DMS79 (cell line): Measurements from ENCODE around the gene SEPTIN12.

ENCODE experiments used
- DNase-seq: peaks from one replicate; lab custom pipeline; 2025; lab: John Stamatoyannopoulos, UW

The SEPTIN12 gene

DNA sequence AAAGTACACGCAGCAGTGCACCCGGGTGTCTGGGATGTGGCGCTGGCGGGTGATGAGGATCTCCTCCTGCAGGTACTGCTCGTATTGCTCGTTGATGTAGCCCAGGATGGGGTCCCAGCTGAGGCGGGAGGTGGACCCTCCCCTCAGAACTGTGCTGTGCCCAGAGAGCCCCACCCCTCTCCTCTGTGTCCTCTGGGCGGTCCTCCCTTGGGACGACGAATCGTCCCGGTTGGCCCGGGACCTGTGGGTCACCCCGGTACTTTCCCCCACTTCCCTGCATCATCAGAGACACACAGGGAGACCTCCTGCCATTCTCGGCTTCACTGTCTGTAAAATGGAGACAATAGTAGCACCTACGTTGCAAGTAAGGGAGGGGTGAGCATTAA, 4.2 kb downstream of the SEPTIN12 start:
- DNase-seq, result no peak

DNA sequence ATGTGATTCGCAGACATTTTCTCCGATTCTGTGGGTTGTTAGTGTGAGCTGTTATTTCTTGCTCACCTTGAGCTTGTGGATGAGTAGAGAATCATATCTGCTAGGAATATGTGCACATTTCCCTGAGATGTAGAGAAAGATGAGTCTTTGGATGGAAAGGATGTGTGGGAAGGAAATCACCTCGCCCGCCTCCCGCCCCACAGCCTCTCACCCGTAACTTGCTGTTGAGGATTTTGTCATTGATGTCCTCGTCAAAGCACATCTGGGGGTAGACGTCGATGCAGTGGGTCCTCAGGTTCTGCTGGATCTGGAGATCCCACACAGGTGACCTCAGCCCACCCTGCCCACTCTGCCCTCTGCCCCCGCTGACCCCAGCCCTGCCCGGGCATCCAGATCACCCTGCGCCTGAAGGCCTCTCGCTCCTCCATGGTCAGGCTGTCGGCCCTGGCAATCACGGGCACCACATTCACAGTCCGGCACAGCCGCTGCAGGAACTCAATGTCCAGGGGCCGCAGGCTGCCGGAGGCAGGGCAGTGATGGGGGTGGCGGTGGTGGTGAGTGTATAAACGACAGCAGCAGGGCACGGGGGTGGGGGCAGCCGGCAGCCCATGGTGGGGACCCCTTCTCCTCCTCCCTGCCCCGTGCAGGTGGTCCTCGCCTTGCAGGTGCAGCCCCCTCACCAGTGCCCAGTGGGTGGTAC, 4.7 kb downstream of the SEPTIN12 start:
- DNase-seq, result no peak

DNA sequence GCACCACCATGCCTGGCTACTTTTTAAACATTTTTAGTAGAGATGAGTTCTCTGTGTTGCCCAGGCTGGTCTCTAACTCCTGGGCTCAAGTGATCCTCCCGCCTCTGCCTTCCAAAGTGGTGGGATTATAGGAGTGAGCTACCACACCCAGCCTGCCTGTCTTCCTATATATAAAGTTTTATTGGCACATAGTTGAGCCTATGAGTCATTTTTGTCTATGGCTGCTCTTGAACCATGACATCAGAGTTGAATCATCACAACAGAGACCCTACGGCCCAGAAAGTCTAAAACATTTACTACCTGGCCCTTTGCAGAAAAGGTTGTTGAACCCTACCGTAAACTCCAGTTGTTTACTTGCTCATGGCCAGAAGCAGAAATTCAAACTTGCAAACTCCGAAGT, 7.9 kb downstream of the SEPTIN12 start:
- no peak for DNase-seq

DNA sequence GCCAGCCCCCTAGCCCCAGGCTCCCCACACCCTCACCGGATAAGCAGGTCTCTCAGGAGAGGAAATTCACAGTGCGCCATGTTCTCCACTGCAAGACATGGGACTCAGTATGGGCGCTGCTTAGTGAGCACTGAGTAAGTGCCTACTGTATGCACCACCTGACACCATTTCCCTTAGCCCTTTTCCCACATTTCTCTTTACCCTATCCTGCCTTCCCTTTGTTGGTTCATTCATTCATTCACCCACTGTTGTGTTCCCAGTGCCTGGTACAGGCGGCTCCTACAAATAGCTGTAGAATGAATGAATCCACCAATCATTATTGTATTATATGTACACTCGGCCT, 10.1 kb downstream of the SEPTIN12 start:
- no peak for DNase-seq

DNA sequence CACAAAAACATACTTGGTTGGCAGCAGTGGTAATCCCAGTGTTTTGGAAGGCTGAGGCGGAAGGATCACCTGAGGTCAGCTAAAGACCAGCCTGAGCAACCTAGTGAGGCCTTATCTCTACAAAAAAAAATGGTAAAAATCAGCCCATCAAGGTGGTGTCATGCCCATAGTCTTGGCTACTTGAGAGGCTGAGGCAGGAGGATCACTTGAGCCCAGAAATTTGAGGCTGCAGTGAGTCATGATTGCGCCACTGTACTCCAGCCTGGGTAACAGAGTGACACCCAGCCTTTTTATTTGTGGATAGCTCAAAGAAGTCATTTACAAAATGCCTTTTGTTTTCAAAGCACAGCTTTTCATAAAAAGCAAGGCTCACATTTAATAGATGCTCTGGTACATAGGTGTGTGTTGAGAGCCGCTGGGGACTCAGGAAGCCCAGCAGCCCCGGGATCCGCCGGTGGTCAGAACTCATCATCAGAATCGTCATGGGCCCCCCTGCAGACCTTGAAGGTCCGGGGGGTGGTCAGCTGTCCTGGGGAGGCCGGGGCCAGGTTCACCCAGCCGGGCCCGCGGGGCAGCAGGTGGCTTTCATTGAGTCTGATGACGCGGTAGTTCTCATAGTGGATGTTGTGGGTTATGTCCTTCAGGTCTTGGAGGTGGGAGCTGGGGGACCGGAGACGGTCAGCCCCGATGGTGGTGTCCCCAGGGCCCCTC, 10.7 kb downstream of the SEPTIN12 start:
- no peak for DNase-seq

DNA sequence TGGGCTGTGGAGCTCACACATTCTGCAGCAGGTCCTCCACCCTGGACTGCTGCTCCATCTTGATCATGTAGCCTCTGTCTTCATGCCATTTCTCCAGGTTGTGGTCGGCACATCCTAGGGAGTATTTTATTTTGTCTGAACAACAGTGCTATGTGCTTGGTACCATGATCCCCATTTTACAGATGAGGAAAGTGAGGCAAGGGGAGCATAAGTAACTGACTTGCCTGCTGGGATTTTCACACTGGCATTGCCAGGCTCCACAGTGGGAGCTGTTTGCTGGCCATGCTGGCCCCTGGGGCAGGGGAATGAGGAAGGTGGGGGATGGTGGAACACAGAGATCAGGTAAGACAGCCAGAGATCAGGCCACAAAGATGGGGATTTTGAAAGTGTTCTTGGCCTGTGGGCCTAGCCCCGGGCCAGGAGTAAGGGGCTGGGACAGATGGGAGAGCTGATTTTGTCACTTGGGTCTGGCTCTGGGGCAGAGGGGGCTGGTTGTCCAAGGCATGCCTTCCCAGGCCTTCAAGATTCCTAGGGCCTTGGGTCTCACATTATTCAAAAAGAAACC, 11.9 kb downstream of the SEPTIN12 start:
- DNase-seq, result no peak

DNA sequence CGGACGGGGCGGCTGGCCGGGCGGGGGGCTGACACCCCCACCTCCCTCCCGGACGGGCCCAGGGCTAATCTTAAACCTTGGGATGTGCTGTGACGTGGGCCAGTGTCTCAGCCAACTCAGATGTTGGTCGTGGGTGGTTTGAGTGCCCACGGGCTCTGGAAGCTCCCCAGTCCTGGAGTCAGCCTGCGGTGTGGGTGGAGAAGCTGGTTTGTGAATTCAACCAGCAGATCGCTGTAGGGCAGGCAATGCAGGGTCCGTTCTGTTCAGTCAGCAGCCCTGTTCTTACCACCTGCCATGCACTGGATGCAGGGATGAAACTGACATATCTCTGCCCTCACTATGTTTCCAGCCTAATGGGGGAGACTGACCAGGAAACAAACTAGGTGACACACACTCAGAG, 13.1 kb downstream of the SEPTIN12 start:
- DNase-seq, result no peak

DNA sequence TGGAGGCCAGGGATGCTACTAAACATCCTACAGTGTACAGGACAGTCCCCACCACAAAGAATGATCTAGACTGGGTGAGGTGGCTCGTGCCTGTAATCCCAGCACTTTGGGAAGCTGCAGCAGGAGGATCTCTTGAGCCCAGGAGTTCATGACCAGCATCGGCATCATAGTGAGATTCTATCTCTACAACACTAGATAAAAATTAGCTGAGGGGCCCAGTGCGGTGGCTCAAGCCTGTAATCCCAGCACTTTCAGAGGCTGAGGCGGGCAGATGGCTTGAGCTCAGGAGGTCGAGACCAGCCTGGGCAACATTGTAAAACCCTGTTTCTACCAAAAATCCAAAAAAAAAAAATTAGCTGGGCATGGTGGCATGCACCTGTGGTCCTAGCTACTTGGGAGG, 15.8 kb downstream of the SEPTIN12 start:
- DNase-seq, result no peak

DNA sequence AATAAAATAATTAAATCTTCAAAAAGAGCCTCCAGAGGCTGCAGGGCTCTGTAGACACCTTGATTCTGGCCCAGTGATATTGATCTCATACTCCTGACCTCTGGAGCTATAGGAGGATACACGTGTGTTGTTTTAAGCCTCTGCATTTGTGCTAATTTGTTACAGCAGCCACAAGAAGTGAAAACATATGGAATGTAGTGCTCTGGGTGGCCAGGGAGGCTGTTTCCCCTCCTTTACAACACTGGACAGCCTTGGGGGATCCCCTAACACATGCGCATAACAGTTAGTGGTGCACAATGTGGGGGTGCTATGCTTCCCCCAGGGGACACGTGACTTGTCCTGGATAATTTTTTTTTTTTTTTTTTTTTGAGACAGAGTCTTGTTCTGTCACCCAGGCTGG, 16.5 kb downstream of the SEPTIN12 start:
- no peak for DNase-seq

DNA sequence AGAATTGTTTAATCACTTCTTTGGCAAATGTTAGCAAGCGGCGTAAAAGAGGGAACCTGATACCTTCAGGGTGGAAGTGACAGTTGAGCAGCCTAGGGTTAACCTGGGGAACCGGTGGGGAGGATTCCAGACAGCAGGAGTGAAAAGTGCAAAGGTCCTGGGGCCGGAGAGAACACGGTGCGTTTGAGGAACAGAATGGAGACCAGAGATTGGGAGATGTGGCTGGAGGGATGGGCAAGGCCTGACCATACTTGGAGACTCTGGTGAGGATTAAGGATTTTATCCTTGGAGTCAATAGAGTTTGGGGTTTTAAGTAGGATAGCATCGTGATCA, 18.9 kb downstream of the SEPTIN12 start:
- no peak for DNase-seq

DNA sequence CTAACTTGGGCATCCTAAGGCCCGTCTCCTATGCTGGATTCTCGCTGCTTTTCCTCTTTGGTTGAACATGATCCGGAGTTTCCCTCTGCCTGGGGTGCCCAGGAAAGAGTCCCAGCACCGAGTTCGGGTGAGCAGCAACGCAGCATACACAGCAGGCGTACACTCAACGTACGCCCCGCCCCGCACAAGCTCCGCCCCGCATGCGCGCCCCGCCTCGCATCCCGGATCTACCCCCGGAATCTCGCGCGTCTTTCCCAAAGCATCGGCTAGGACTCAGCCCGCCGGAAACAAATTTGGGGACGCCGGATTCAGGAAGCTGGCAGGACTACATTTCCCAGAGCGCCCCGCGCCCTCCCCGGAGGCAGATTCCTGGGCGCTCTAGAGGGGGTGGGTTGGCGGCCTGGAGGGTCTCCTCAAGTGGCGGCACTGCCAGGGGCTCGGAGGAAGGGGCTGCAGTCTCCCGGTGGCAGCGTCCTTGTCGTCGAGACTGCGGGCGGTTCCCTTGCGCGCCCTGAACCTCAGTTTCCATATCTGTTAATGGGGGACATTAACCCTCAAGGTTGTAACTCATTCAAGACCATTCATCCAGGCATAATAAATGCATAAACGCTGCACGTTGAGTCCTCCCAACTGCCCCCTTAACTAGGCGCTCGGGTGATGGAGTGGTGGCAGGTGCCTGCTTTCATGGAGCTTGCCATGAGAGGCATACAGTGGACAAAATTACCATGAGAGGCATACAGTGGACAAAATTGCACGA, 19.4 kb downstream of the SEPTIN12 start:
- peak; percentile 84 for DNase-seq

DNA sequence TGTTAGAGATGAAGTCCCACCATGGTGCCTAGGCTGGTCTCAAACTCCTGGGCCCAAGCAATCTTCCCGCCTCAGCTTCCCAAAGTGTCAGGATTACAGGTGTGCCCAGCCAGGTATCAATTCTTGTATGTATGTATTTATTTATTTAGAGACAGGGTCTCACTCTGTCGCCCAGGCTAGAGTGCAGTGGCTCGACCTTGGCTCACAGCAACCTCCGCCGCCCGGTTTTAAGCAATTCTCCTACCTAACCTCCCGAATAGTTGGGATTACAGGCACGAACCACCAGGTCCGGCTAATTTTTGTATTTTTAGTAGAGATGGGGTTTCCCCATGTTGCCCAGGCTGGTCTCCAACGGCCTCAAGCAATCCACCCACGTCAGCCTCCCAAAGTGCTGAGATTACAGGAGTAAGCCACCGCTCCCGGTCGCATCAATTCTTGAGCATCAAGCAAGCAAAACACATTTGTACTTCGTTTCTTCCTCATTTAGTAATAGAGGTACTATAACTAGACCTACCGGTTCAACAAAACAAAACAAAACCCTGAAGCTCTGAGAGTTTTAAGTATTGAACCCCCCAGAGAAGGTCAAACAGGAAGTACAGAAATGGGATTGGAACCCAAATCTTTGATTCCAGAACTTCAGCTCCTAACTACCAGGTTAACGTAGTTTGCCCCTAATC, 20.1 kb downstream of the SEPTIN12 start:
- DNase-seq, result no peak

DNA sequence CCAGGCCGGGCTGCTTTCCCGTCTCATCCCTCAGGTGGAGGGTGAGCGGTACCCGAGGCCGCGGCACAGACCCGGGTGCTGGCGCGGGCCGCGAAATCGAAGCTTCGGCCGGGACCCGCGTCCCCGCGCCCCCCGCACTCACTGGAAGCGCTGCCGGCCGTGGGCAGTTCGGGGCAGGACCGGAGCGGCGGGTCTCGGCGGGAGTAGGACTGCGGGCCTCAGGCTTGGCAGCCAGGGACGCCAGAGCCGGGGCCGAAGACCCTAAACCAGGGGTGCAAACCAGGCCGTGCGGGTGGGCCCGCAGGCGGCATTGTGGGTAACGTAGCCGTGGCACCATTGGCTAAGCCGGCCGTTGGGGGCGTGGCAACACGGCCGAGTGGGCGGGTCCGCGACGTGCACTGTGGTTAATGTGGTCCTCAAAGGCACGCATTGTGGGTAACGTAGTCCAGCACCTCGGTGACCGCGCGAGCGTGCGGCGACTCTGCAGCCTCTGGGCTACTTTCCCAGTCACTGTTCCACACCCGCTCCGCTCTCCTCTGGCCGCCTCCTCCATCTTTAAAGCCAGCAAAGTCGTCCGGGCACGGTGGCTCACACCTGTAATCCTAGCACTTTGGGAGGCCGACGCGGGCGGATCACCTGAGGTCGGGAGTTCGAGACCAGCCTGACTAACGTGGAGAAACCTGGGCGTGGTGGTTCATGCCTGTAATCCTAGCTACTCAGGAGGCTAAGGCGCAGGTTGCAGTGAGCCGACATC, 21.1 kb downstream of the SEPTIN12 start, which contains the start of gene ZNF500:
Gene ZNF500, minus strand, starts transcription at position 288 of the 754 bp plus-strand sequence. CDS start 1,184 bp downstream, outside the sequence.
- DNase-seq, result peak; percentile 82

DNA sequence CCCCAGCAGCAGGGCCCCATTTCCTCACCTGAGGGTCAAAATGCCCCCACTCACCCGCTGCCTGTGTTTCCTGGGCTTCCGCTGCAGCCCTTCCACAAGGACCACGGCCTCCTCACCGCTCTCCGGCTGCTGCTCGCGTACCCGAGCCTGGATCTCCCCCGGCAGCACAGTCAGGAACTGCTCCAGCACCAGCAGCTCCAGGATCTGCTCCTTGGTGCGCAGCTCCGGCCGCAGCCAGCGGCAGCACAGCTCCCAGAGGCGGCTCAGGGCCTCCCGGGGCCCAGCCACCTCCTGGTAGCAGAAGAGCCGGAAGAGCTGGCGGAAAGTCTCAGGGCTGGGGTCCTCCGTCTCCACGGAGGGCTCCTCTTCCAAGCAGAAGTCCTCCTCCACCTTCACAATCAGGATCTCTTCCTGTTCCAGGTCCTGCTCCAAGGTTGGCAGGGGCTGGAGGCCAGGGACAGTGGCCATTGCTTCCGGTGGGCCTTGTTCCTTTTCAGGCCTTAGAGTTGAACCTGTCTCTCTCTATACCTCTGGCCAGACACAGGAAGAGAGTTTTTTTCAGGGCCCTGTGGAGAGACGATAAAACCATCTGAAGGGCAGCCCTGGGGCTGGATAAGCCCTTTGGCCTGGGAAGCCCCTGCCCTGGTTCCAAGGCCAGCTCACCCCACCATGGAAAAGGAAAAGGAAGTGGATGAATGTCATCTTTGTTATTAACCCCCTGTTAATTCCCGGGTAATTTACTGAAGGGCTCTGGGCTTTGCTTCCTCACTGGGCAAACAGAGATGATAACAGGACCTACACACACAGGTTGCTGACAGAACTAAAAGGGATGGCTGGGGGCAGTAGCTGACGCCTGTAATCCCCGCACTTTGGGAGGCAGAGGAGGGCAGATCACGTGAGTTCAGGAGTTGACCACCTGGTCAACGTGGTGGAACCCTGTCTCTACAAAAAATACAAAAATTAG, 22.4 kb downstream of the SEPTIN12 start:
- no peak for DNase-seq

DNA sequence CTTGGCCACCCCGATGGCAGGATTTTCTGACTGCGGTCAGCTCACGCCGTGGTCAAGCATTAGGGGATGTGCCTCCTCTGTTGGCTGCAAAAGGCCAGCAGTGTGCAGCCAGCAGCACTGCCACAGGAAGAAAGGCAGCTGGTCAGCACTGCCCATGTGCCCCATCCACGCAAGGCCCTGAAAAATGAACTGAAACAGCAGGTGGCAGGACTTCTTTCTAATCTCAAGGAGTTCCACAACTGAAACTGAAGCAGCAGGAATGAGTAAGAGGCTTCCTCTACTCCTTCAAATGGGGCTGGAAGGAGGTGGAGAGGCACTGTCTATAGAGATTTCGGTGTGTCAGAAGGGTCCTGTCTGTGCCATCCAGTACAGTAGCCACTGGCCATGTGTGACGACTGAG, 24.4 kb downstream of the SEPTIN12 start:
- DNase-seq, result no peak

DNA sequence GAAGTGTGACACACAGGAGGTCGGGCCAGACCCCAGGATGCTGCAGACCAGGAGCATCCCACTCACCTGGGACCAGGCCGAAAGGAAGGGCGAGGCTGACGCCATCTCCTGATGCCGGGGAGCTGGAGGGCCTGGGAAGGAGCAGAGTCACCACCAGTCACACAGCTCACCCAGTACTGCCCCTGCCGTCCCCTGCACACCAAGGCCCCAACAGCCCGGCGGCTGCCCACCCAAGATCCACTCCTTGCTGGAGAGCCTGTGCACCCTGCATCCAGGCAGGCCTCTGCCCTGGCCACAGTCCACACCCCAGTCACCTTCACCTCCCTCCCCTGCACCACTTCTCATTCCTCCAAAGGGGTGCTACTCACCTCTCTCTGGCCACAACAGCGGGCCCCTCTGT, 25.9 kb downstream of the SEPTIN12 start:
- no peak for DNase-seq

DNA sequence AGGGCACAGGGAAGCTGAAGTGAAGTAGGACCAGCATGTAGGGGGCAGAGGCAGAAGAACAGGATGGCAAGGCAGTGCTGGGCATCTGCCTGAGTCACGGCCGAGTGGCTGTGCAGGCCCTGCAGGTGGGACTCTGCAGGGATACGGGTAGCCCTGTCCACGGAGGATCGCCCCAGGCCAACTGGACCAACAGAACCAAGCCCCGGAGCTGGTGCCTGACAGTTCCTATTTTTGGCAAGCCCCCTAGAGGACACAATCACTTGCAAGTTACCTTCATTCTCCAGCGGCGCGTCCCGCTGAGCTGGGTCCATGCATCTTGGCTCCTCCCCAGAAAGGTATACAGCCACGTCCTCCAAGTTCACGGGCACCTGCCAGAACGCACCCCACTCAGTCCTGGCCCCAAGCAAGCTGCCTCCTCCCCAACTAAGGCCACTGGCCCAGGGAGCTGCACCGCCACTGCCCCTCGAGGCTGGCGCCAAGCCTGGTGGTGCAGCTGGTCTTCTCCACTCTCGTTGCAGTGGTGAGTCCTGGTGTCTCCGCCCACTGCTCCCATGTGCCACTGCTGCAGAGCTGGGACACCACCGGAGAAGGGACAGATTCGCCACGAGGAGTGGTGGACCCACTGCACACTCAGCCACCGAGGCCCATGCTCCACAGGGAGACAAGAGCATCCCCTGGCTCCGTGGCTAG, 27.8 kb downstream of the SEPTIN12 start:
- DNase-seq, result no peak

DNA sequence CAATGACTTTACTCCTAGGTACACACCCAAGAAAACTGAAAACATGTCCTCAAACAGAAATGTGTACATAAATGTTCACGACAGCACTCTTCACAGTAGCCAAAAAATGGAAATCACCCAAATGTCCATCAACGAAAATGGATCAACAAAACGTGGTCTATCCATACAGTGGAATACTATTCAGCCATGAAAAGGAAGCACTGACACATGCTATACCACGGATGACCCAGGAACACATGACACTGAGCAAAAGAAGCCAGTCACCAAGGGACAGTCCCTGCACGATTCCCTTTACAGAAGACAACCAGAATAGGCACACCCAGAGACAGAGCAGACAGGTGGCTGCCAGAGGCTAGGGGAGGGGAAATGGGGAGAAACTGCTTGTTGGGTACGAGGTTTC, 32.5 kb downstream of the SEPTIN12 start:
- DNase-seq, result no peak

DNA sequence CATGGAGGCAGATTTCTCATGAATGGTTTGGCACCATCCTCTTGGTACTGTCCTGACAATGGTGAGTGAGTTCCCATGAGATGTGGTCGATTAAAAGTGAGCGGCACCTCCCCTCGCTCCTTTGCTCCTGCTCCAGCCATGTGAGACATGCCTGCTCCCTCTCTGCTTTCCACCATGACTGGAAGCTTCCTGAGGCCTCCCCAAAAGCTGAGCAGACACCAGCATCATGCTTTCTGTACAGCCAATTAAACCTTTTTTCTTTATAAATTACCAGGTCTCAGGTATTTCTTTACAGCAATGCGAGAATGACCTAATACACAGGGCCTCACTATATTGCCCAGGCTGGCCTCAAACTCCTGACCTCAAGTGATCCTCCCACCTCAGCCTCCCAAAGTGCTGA, 33.3 kb downstream of the SEPTIN12 start:
- no peak for DNase-seq

DNA sequence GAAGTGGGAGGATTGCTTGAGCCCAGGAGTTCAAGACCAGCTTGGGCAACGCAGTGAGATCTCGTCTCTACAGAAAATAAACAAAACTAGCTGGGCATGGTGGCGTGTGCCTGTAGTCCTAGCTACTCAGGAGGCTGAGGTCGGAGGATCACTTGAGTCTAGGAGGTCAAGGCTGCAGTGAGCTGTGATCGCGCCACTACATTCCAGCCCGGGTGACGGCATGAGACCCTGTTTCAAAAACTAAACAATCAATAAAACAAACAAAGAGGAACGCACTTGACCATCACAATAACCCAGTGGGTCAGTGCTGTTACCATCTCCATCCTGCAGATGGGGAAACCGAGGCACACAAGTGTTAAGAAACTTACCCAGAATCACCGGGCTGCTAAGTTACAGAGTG, 34.9 kb downstream of the SEPTIN12 start:
- DNase-seq, result no peak
